ENCODE measurements around the gene ANK3. TPM values are rescaled to one million over a fixed set of nuclear protein-coding genes. Genes with fewer than 3 reads are reported as not detected.
A peak's percentile ranks its signal among the peaks of the same experiment; 100 is the strongest.

ANK3 gene
- total and polyA plus RNA-seq, 2 experiments from 2014 or later, result 0.14 to 0.54 TPM

- H3K27ac ChIP-seq, result no peak overlapping the region
- no peaks in the 10 kb centered on the region for H3F3A ChIP-seq (ENCODE audit: insufficient read depth)
- H3K4me2 ChIP-seq (ENCODE audit: unreplicated experiment), result no peak overlapping the region
- in situ Hi-C loops (cut with MboI), result no loop called here
- H3K4me3 ChIP-seq, result no peak overlapping the region
- no peak for DNase-seq
- no peaks in the 10 kb centered on the region for H3K27me3 ChIP-seq (replicated peaks; ENCODE audit: insufficient read depth)
- no peaks in the 10 kb centered on the region for H4K20me1 ChIP-seq (ENCODE audit: insufficient read depth)
- TF ChIP-seq EZH2phosphoT487 (IDR thresholded peaks at IDR 0.05; ENCODE audit: insufficient read depth, low read depth), result no peak
- TF ChIP-seq EZH2 (IDR thresholded peaks at IDR 0.05; ENCODE audit: insufficient read depth, poor library complexity, severe bottlenecking), result no peak
- no peaks in the 10 kb centered on the region for H3K36me3 ChIP-seq (ENCODE audit: low read depth)
- no peak overlapping the region for H3K9ac ChIP-seq
- H3K4me1 ChIP-seq (ENCODE audit: insufficient read depth), result no peaks in the 10 kb centered on the region
- no peaks in the 10 kb centered on the region for H3K9me3 ChIP-seq (ENCODE audit: low read depth)
- no peak overlapping the region for H2AFZ ChIP-seq
- no peaks in the 10 kb centered on the region for H3K79me2 ChIP-seq (ENCODE audit: insufficient read depth)
- H3K9me2 ChIP-seq (ENCODE audit: insufficient read depth), result no peaks in the 10 kb centered on the region
Observed at GRCh38 chr10:59995862-59996261, 393.8 kb downstream of the ANK3 start.

GRCh38 chr10:59993931-59994330 lies 395.7 kb downstream of the ANK3 start:
- Histone ChIP-seq H3K79me2 (ENCODE audit: insufficient read depth) (no peaks in the 10 kb centered on the region), H3K36me3 (ENCODE audit: low read depth) (no peaks in the 10 kb centered on the region), H2AFZ (no peak overlapping the region), H3K9me3 (ENCODE audit: low read depth) (no peaks in the 10 kb centered on the region), H3F3A (ENCODE audit: insufficient read depth) (no peaks in the 10 kb centered on the region), H3K4me3 (no peak overlapping the region), H3K9me2 (ENCODE audit: insufficient read depth) (no peaks in the 10 kb centered on the region), H3K9ac (no peak overlapping the region), H3K27me3 (replicated peaks; ENCODE audit: insufficient read depth) (no peaks in the 10 kb centered on the region), H3K4me2 (ENCODE audit: unreplicated experiment) (no peak overlapping the region), H4K20me1 (ENCODE audit: insufficient read depth) (no peaks in the 10 kb centered on the region), H3K27ac (no peak overlapping the region), H3K4me1 (ENCODE audit: insufficient read depth) (no peaks in the 10 kb centered on the region)
- 0% methylated on average over 1 of the region's 1 CpG for WGBS, 2 experiments (ENCODE audit: low coverage in 1 of 2, low lambda C conversion rate in 2 of 2, missing lambda C conversion rate in 2 of 2)
- in situ Hi-C loops (cut with MboI), result no loop called here
- TF ChIP-seq EZH2 (IDR thresholded peaks at IDR 0.05; ENCODE audit: insufficient read depth, poor library complexity, severe bottlenecking) (no peak), EZH2phosphoT487 (IDR thresholded peaks at IDR 0.05; ENCODE audit: insufficient read depth, low read depth) (no peak)
- DNase-seq, result no peak

GRCh38 chr10:59991661-59992060 lies 398.0 kb downstream of the ANK3 start:
- in situ Hi-C loops (cut with MboI), result no loop called here
- no peak overlapping the region for H3K4me2 ChIP-seq (ENCODE audit: unreplicated experiment)
- no peaks in the 10 kb centered on the region; the same call in 1 of the 2 replicates for H3K9me2 ChIP-seq (ENCODE audit: insufficient read depth)
- no peak for TF ChIP-seq EZH2 (IDR thresholded peaks at IDR 0.05; ENCODE audit: insufficient read depth, poor library complexity, severe bottlenecking)
- no peak for TF ChIP-seq EZH2phosphoT487 (IDR thresholded peaks at IDR 0.05; ENCODE audit: insufficient read depth, low read depth)
- no peak overlapping the region for H2AFZ ChIP-seq
- no peaks in the 10 kb centered on the region for H3F3A ChIP-seq (ENCODE audit: insufficient read depth)
- no peaks in the 10 kb centered on the region for H3K79me2 ChIP-seq (ENCODE audit: insufficient read depth)
- no peak overlapping the region for H3K9ac ChIP-seq
- H3K4me3 ChIP-seq, result no peak overlapping the region
- peak; percentile 27 for DNase-seq
- no peak overlapping the region for H3K27ac ChIP-seq
- H4K20me1 ChIP-seq (ENCODE audit: insufficient read depth), result no peaks in the 10 kb centered on the region
- no peaks in the 10 kb centered on the region for H3K27me3 ChIP-seq (replicated peaks; ENCODE audit: insufficient read depth)
- H3K36me3 ChIP-seq (ENCODE audit: low read depth), result no peaks in the 10 kb centered on the region
- WGBS, 2 experiments (ENCODE audit: low coverage in 1 of 2, low lambda C conversion rate in 2 of 2, missing lambda C conversion rate in 2 of 2), result 0 to 2% methylated on average over 3 of the region's 3 CpGs
- no peaks in the 10 kb centered on the region for H3K9me3 ChIP-seq (ENCODE audit: low read depth)
- no peaks in the 10 kb centered on the region for H3K4me1 ChIP-seq (ENCODE audit: insufficient read depth)

- H3K27ac ChIP-seq, result no peak overlapping the region
- H3K4me1 ChIP-seq (ENCODE audit: insufficient read depth), result no peaks in the 10 kb centered on the region
- in situ Hi-C loops (cut with MboI), result no loop called here
- no peak overlapping the region for H3K4me3 ChIP-seq
- H3K9me3 ChIP-seq (ENCODE audit: low read depth), result no peaks in the 10 kb centered on the region
- no peaks in the 10 kb centered on the region for H3K27me3 ChIP-seq (replicated peaks; ENCODE audit: insufficient read depth)
- H4K20me1 ChIP-seq (ENCODE audit: insufficient read depth), result no peaks in the 10 kb centered on the region
- no peak for DNase-seq
- no peaks in the 10 kb centered on the region for H3K36me3 ChIP-seq (ENCODE audit: low read depth)
- TF ChIP-seq EZH2phosphoT487 (IDR thresholded peaks at IDR 0.05; ENCODE audit: insufficient read depth, low read depth) (no peak), EZH2 (IDR thresholded peaks at IDR 0.05; ENCODE audit: insufficient read depth, poor library complexity, severe bottlenecking) (no peak)
- H3K79me2 ChIP-seq (ENCODE audit: insufficient read depth), result no peaks in the 10 kb centered on the region
- no peaks in the 10 kb centered on the region for H3F3A ChIP-seq (ENCODE audit: insufficient read depth)
- H2AFZ ChIP-seq, result no peak overlapping the region
- H3K4me2 ChIP-seq (ENCODE audit: unreplicated experiment), result no peak overlapping the region
- no peaks in the 10 kb centered on the region; the same call in 1 of the 2 replicates for H3K9me2 ChIP-seq (ENCODE audit: insufficient read depth)
- no peak overlapping the region for H3K9ac ChIP-seq
Observed at GRCh38 chr10:59991117-59991516, 398.6 kb downstream of the ANK3 start.

- Histone ChIP-seq H3K27me3 (replicated peaks; ENCODE audit: insufficient read depth) (no peaks in the 10 kb centered on the region), H4K20me1 (ENCODE audit: insufficient read depth) (no peaks in the 10 kb centered on the region), H2AFZ (no peak overlapping the region), H3K4me2 (ENCODE audit: unreplicated experiment) (no peak overlapping the region), H3K9me2 (ENCODE audit: insufficient read depth) (no peaks in the 10 kb centered on the region; the same call in 1 of the 2 replicates), H3K4me3 (no peak overlapping the region), H3K27ac (no peak overlapping the region), H3K36me3 (ENCODE audit: low read depth) (no peaks in the 10 kb centered on the region), H3F3A (ENCODE audit: insufficient read depth) (no peaks in the 10 kb centered on the region), H3K79me2 (ENCODE audit: insufficient read depth) (no peaks in the 10 kb centered on the region), H3K4me1 (ENCODE audit: insufficient read depth) (no peaks in the 10 kb centered on the region), H3K9ac (no peak overlapping the region), H3K9me3 (ENCODE audit: low read depth) (no peaks in the 10 kb centered on the region)
- no peak for DNase-seq
- in situ Hi-C loops (cut with MboI), result no loop called here
- TF ChIP-seq EZH2phosphoT487 (IDR thresholded peaks at IDR 0.05; ENCODE audit: insufficient read depth, low read depth), result no peak
- no peak for TF ChIP-seq EZH2 (IDR thresholded peaks at IDR 0.05; ENCODE audit: insufficient read depth, poor library complexity, severe bottlenecking)
Observed at GRCh38 chr10:59985639-59986038, 404.0 kb downstream of the ANK3 start.
